ENCODE data around the gene MFSD6.

The MFSD6 gene

DNA sequence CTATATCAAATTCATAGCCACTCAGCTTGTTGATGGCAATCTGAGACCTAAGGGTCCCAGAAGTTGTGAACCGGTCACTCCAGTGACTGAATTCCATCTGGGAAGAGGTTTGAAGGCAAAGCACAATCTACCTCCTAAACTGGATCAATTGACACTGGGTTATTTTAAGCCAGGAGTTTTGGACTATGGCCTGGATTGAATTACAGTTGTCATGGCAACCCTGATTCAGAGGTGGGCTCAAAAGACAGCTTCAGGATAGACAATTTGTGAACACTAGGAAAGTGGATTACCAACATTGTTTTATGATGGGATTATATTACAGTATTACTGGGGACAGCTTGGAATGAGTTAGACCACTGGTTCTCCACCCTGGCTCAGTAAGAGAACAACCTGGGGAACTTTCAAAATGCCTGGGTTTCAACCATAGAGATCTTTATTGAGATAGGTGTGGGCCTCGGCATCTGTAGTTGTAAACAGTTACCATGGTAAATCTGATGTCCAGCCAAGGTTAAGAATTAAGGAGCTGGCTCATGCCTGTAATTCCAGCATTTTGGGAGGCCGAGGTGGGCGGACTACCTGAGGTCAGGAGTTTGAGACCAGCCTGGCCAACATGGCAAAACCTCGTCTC is 58.8 kb downstream of the MFSD6 start:
- TF ChIP-seq, protein P1, sequence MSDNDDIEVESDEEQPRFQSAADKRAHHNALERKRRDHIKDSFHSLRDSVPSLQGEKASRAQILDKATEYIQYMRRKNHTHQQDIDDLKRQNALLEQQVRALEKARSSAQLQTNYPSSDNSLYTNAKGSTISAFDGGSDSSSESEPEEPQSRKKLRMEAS (IDR thresholded peaks at IDR 0.05), result no peak
- TF ChIP-seq RAD21 (IDR thresholded peaks at IDR 0.05; ENCODE audit: low read depth) (no peak), FOXM1 (IDR thresholded peaks at IDR 0.05; ENCODE audit: borderline replicate concordance, low read depth) (no peak), ZBTB7A (IDR thresholded peaks at IDR 0.05; ENCODE audit: low read depth) (no peak), TAF1 (IDR thresholded peaks at IDR 0.05; ENCODE audit: low read depth) (no peak), NFIC (IDR thresholded peaks at IDR 0.05) (no peak; the same call in 1 of the 2 replicates), TEAD4 (IDR thresholded peaks at IDR 0.05) (no peak), EP300 (IDR thresholded peaks at IDR 0.05; ENCODE audit: borderline replicate concordance) (no peak), CREB1 (IDR thresholded peaks at IDR 0.05; ENCODE audit: low read depth) (no peak), YY1 (IDR thresholded peaks at IDR 0.05; ENCODE audit: low read depth) (no peak), TCF12 (IDR thresholded peaks at IDR 0.05; ENCODE audit: low read depth) (no peak), CEBPB (IDR thresholded peaks at IDR 0.05) (no peak), EGR1 (IDR thresholded peaks at IDR 0.05) (no peak)
- TF ChIP-seq, protein P2, sequence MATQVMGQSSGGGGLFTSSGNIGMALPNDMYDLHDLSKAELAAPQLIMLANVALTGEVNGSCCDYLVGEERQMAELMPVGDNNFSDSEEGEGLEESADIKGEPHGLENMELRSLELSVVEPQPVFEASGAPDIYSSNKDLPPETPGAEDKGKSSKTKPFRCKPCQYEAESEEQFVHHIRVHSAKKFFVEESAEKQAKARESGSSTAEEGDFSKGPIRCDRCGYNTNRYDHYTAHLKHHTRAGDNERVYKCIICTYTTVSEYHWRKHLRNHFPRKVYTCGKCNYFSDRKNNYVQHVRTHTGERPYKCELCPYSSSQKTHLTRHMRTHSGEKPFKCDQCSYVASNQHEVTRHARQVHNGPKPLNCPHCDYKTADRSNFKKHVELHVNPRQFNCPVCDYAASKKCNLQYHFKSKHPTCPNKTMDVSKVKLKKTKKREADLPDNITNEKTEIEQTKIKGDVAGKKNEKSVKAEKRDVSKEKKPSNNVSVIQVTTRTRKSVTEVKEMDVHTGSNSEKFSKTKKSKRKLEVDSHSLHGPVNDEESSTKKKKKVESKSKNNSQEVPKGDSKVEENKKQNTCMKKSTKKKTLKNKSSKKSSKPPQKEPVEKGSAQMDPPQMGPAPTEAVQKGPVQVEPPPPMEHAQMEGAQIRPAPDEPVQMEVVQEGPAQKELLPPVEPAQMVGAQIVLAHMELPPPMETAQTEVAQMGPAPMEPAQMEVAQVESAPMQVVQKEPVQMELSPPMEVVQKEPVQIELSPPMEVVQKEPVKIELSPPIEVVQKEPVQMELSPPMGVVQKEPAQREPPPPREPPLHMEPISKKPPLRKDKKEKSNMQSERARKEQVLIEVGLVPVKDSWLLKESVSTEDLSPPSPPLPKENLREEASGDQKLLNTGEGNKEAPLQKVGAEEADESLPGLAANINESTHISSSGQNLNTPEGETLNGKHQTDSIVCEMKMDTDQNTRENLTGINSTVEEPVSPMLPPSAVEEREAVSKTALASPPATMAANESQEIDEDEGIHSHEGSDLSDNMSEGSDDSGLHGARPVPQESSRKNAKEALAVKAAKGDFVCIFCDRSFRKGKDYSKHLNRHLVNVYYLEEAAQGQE (IDR thresholded peaks at IDR 0.05; ENCODE audit: low read depth), result no peak
- TF ChIP-seq, protein P3, sequence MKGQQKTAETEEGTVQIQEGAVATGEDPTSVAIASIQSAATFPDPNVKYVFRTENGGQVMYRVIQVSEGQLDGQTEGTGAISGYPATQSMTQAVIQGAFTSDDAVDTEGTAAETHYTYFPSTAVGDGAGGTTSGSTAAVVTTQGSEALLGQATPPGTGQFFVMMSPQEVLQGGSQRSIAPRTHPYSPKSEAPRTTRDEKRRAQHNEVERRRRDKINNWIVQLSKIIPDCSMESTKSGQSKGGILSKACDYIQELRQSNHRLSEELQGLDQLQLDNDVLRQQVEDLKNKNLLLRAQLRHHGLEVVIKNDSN (IDR thresholded peaks at IDR 0.05), result no peak

DNA sequence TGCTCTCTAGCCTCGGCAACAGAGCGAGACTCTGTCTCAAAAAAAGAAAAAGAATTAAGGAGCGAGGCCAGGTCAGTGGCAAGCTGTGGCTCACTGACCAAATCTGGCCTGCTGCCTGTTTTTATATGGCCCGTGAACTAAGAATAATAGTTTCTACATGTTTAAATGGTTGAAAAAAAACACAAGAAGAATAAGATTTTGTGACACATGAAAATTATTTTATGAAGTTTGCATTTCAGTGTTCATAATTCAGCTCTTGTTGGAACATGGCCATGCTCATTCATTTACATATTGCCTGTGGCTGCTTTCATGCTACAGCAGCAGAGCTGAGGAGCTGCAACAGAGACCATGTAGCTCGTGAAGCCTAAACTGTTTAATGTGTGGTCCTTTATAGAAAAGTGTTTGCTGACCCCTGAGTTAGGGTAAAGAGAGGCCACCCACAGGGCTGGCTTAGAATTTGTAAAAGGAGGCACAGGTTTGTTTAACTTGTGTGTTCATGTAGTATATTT is 59.5 kb downstream of the MFSD6 start:
- TF ChIP-seq ZBTB7A (IDR thresholded peaks at IDR 0.05; ENCODE audit: low read depth) (no peak), EP300 (IDR thresholded peaks at IDR 0.05; ENCODE audit: borderline replicate concordance) (no peak), YY1 (IDR thresholded peaks at IDR 0.05; ENCODE audit: low read depth) (no peak), TEAD4 (IDR thresholded peaks at IDR 0.05) (no peak), TAF1 (IDR thresholded peaks at IDR 0.05; ENCODE audit: low read depth) (no peak), EGR1 (IDR thresholded peaks at IDR 0.05) (no peak), CREB1 (IDR thresholded peaks at IDR 0.05; ENCODE audit: low read depth) (no peak), FOXM1 (IDR thresholded peaks at IDR 0.05; ENCODE audit: borderline replicate concordance, low read depth) (no peak), RAD21 (IDR thresholded peaks at IDR 0.05; ENCODE audit: low read depth) (no peak), CEBPB (IDR thresholded peaks at IDR 0.05) (no peak), NFIC (IDR thresholded peaks at IDR 0.05) (no peak; the same call in 1 of the 2 replicates)
- TF ChIP-seq, protein P1 (IDR thresholded peaks at IDR 0.05), result no peak
- TF ChIP-seq, protein P2 (IDR thresholded peaks at IDR 0.05; ENCODE audit: low read depth), result no peak
- TF ChIP-seq, protein P3 (IDR thresholded peaks at IDR 0.05), result no peak

DNA sequence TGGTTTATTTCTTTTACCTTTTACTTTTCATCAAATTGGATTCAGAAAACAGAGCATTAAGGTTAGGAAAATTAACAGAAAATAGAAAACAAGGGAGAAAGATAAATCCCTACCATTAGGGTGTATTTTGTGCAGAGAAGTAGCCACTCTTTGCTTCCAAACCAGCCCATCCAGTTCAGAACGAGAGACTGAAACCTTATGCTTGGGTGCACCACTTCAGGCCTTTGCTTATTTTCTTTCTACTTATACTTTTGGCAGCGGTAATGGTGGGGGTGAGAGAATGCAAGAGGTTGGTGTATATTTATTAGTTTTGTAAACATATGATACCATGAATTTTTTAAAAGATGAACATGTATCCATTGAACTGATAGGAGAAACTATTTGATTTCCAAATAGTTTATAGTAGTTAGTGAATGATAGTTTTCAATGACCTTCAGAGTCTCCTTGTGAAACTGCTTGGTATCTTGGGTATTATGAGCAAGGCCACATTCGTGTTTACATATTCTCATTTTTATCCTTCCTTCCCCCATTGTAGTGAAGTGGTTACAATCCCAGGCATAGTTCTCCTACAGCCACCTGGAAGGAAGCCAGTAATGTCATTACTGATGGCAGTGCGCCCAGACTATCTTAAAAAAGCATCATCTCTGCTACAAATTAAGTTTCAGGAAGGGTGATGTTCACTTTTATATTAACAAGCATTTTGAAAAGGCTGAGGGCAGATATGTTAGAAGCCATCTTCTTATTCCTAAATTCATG is 60.8 kb downstream of the MFSD6 start:
- TF ChIP-seq TCF12 (IDR thresholded peaks at IDR 0.05; ENCODE audit: low read depth) (peak; percentile 52; the same call in 1 of the 2 replicates), CREB1 (IDR thresholded peaks at IDR 0.05; ENCODE audit: low read depth) (no peak), CEBPB (IDR thresholded peaks at IDR 0.05) (no peak), NFIC (IDR thresholded peaks at IDR 0.05) (peak; percentile 94)

DNA sequence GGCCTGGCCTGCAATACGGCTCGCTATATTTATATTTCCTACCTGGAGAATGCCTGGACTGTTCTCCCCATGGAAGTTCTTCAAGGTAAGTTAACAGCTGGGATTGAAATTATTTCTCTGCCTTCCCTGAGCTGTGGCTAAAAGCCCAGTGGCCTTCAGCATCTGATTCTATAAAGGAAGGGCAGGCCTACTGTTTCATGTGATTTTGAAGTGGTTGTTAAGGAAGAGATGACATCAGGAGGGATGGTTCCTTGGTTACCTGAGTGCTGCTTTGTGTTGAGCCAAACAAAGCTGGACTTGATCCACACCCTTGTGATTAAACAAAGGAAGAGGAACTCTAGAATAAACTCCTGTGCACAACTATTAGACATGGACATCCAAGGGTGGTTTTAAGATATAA is 61.6 kb downstream of the MFSD6 start:
- TF ChIP-seq FOXM1 (IDR thresholded peaks at IDR 0.05; ENCODE audit: borderline replicate concordance, low read depth), result no peak
- TF ChIP-seq, protein P2 (IDR thresholded peaks at IDR 0.05; ENCODE audit: low read depth), result no peak
- no peak for TF ChIP-seq TEAD4 (IDR thresholded peaks at IDR 0.05)
- no peak for TF ChIP-seq EP300 (IDR thresholded peaks at IDR 0.05; ENCODE audit: borderline replicate concordance)
- no peak for TF ChIP-seq TAF1 (IDR thresholded peaks at IDR 0.05; ENCODE audit: low read depth)
- TF ChIP-seq, protein P1 (IDR thresholded peaks at IDR 0.05), result no peak
- TF ChIP-seq, protein P3 (IDR thresholded peaks at IDR 0.05), result no peak
- TF ChIP-seq ZBTB7A (IDR thresholded peaks at IDR 0.05; ENCODE audit: low read depth), result no peak
- TF ChIP-seq RAD21 (IDR thresholded peaks at IDR 0.05; ENCODE audit: low read depth), result no peak
- no peak for TF ChIP-seq YY1 (IDR thresholded peaks at IDR 0.05; ENCODE audit: low read depth)
- no peak for TF ChIP-seq CEBPB (IDR thresholded peaks at IDR 0.05)

Data from Ishikawa (cell line).